Left cardiac atrium (tissue), 4 donors: ENCODE data around the gene PNKP. TPM values are rescaled to one million over a fixed set of nuclear protein-coding genes. Genes with fewer than 3 reads are reported as not detected.

Experiments
- ATAC-seq, 2 donors: fragments of 200-7000 bp; cut with Tn5 transposase; one replicate each; pipeline ENCODE4 v1.9.1; 2020; ENCODE audit warnings: mild to moderate bottlenecking in 2 of 2, moderate library complexity in 2 of 2
- DNase-seq: peaks from one replicate; pipeline ENCODE4 v3.0.0-alpha.2; 2020
- intact Hi-C, 2 donors: fragments of 100-400 bp; cut with DNase I; formaldehyde crosslinking; loops; one replicate each; pipeline versions ENCODE4 v1.14.1 to v1.15.1; 2022 to 2023
- total RNA-seq, 2 donors: library from RNA; stranded (reverse); fragmentation: NEBNext Ultra II Directional; extraction: Animal tissue kit (Norgen Biotek cat#: 25700); gene quantifications; one replicate each; pipeline ENCODE4 v1.2.1, GENCODE V29; 2021
- donor health status: DM: no; HTN: yes; CAD: no.
- donor health status: DM: no; HTN: yes; CAD: no; lungs with severe emphysema.
- donor health status: DM: yes; HTN: yes; CAD: no.
- donor health status: Dilated cardiomyopathy.

The PNKP gene
- total RNA-seq, 2 donors from 2014 or later, result 38.7 to 54.5 TPM

DNA sequence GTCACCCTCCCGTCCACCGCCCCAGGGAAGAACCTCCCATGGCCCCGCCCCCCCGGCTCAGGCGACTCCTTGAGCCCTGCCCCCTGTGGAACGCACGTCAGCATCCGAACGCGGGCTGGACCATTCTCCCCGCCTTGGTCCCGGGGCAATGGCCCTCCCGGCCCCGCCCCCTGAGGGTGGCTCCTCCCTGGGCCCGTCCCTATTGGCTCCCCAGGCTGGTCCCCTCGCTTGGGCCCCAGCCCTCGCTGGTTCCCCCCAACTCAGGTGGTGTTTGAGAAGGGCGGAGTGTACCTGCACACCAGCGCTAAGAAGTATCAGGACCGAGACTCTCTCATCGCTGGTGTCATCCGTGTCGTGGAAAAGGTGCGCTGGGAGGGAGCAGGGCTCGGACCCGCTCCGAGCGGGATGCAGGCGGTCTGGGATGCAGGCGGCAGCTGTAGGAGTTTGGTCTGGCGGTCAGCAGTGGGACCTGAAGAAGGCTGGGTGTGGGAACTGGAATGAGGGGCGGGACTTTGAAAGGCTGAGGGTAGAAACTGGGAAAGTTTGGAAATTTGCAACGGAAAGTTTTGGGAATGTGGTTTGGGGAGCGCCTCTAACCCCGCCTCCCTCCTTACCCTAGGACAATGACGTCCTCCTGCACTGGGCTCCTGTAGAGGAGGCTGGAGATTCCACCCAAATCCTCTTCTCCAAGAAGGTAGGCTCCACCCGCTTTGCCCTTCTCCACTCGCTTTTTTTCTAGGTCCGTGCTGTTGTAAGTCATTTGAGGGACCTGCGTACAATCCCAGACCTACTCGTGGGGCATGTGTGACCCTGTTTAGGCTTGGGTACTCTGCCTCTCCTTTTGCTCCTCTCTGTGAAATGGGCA, 10.7 kb upstream of the PNKP start:
- peak; percentile 76 to 83 for ATAC-seq
- DNase-seq, result peak; percentile 99
- intact Hi-C loops, result no loop called here

DNA sequence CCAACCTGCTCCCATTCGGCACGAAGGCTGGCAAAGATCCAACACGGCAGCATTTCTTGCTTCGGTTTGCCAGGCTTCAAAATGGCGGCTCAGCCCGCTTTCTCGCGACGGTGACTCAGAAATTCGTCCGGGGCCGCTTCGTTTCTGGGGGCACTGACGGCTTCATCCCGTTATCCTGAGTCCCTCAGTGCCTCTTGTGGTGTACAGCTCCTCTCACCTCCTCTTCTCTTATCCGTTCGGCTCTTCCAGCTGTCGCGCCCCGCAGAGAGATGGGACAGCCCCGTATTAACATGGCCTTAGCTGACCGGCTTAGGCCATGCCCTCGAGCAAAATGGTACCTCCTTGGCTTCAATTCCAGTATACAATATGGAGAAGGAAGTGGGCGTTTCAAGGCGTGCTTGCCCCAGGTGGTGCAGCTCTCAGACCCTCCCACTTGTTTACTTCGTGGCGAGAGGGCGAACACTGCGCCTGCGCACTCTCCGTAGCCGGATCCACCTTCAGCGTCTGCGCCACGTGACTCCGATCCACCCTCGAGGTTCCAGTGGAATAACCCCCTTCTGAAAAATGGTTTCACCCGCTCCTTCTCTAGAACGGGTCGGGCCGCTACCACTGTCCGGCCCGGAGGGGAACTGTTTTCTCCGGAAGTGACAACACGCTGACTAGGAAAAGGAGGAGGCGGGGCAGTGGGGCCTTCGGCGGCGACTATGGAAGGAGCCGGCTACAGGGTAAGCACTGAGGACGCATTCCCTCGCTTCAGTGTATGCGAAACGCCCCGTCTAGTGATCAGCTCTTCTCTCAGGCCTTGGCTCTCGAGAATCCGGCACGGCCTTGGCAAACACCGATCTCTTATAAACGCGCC, 9.9 kb upstream of the PNKP start, which contains the start of the genes AKT1S1 and TBC1D17:
TSS of gene AKT1S1 (minus strand) at position 336 of the 859 bp plus-strand sequence. CDS start 4,060 bp downstream, outside the sequence.
TSS of gene TBC1D17 (plus strand) at position 683 of the 859 bp plus-strand sequence. CDS start at position 705, 22 bp downstream.
- ATAC-seq (peak; percentile 83 to 87), DNase-seq (peak; percentile 99)
- intact Hi-C loops, result no loop called here

DNA sequence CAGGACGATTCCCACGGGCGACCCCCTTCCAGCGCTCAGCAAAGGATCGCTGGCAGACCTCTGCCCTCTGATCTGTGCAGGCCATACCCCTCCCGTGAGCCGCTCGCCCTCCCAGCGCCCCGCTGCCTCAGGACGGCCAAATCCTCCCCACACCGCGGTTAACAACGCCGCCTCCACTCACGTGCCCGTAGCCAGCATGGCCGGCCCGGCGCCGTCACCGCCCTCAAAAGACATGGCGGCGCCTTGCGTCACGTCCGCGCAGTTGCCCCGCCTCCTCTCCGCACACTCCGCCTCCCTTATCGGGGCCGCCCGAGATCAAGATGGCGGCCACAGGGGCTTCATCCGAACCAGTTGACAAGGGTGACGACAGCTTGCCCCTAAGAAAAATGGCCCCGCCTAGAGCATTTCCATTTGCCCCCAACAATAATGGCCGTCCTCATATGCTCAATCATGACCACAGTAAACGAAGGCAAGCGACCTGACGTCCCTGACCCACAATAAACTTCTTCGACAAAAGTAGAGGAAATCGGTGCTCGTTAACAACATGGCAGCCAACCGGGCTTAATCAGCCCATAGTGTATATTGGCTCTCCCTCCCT, 9.1 kb upstream of the PNKP start:
- ATAC-seq (peak; percentile 79 to 83), DNase-seq (peak; percentile 98)
- intact Hi-C loops, result no loop called here

DNA sequence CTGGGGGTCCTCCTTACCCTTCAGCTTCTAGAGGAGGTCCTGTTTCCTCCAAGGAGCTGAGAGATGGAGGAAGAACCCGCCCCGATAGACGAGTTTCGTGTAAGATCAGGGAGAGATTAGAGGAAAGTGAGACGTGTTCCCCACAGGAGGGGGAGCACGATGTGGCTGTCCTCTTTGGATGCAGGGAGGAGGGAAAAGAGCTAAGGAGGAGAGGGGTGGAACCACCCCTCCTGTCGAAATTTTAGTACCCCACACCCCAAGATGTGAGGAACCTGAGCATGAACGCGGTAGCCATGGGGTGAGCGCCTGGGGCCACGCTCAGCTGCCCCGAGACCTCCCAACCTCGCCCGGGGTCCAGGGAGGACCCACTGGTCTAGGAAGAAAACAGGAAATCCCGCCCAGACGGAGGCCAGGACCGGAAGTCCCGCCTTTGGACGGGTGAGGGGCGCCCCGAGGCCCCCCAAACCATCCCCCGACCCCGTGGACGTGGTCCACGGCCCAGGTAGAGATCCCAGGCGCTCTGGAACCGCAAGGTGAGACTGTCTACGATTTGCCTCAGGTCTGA, 8.6 kb upstream of the PNKP start:
- peak in 1 of 2 donors; percentile 11 for ATAC-seq
- peak; percentile 74 for DNase-seq
- intact Hi-C loops, result no loop called here

DNA sequence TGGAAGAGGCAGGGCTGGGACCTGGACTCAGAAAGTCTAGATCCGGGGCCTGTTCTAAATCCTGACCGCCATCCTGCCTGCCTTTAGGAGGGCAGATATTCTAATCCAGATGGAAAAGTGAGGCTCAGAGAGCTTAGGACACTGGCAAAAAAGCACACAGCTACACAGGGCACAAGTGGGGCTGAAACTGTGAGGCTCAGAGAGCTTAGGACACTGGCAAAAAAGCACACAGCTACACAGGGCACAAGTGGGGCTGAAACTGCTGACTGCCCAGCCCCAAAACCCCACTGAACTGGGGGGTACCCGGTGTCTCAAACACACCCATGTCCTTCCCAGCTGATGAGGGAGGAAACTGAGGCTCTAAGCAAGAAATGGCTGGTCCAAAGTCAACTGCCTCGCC, 7.8 kb upstream of the PNKP start:
- intact Hi-C loops, result no loop called here
- DNase-seq (no peak), ATAC-seq (no peak)

DNA sequence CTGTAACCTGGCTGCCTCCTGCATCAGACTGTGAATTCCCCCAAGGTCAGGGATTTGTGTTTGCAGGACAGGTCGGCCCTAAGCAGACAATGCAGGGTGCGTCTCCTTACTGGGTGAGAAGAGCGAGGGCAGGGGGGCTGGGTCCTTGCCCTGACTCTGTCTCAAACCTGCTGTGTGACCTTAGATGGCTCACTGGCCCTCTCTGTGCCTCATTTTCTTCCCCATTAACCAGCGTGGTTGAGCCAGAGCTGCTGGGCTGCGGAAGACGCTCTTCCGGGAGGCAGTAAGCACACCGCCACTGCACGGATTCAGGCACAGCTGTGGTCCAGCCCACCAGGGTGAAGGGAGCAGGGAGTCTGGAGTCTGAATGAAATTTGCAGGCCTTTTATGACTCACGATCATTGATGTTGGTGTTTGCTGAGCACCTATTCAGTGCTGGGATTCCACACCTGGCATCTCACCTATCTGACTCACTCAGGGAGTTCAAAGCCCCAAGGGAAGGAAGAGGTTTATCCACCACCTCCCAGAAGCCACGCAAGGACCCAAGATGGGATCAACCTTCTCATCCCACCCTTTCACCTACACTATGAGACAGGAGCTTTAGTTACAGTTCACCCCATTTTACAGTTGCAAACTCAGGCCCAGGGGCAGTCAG, 7.3 kb upstream of the PNKP start:
- intact Hi-C loops, result loop anchor here in 1 of 2 donors (5.0 kb wide), 1 partner anchor 57 kb away; the partner anchor contains the start of gene MED25
- no peak for DNase-seq
- ATAC-seq, result no peak

GRCh38 chr19:49873834-49874233, 6.5 kb upstream of the PNKP start:
- intact Hi-C loops, result loop anchor here in 1 of 2 donors (5.0 kb wide), 1 partner anchor 57 kb away; the partner anchor contains the start of gene MED25
- ATAC-seq (no peak), DNase-seq (no peak)

- DNase-seq (no peak), ATAC-seq (no peak)
- intact Hi-C loops, result loop anchor here in 1 of 2 donors (5.0 kb wide), 1 partner anchor 56 kb away; the partner anchor contains the start of gene MED25
These were observed 5.7 kb upstream of the PNKP start for GRCh38 chr19:49873129-49873521.

DNA sequence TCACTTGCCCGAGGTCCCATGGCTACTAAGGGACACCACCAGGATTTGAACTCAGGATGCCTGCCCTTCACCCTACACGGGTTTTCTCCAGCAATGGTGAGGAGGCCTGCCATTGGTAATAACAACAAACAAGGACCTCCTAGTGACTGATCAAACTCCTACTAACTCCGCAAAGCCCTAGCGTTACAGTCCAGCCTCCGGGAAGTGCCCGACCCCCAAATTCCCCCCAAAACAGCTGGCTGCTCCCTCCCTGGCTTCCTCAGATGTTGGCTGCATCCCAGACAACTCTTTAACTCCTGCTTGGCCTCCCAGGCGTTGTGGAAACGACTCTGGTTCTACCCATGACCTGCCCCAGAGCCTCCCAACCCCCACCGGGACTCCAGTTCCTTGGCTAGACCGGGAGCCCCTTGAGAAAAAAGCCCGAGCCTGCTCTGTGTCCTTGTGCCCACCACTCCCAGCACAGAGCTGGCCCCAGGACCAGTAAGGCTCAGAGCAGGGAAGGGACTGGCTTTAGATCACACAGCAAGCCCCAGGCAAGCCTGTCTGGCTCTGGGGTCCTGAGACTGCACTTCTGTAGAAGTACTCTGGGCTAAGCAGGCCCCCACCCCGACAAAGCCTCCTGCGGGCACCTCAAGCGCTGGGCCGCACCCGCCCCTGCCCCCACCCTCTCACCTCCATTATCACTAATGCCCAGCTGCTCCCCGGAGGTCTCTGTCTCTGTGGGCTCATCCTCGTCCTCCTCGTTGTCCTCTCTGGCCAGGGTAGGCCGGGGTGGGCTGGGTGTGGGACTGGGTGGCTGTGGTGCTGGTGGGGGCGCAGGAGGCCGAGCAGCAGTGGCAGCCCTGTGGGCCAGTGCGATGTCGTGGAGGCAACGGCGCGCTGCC, 5.1 kb upstream of the PNKP start:
- no peak for DNase-seq
- ATAC-seq, result no peak
- intact Hi-C loops, result loop anchor here in 1 of 2 donors (5.0 kb wide), 1 partner anchor 55 kb away; the partner anchor contains the start of gene MED25

DNA sequence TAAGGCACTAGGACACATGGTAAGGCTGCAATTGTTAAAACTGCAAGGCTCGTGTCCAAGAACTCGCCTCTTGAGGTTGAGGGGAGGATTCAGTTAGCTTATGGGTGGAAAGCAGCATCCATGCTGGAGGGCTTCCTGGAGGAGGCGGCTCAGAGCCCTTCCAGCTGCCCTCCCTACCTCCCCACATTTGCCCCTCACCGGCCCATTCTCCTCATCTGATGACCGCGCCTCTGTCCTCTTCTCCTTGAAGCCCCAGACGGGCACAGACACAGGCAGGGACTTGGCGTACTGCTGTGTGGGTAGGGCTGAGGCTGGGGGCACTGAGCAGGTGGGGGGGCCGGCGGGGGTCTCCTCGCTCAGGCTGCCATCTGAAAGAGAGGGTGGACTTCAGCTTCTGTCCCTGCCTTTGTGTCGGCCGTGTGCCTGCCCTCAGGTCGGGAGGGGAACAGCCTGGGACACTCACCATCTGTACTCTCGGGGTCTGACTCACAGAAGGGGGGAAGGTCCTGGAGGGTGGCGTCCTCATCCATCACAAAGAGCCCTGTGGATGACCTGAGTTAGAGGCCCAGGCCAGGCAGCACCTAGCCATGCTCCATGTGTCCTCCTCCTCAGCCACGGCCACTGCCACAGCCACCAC, 4.1 kb upstream of the PNKP start:
- DNase-seq, result no peak
- ATAC-seq, result no peak
- intact Hi-C loops, result loop anchor here in 1 of 2 donors (5.0 kb wide), 1 partner anchor 54 kb away; the partner anchor contains the start of gene MED25

GRCh38 chr19:49870309-49870901, 3.0 kb upstream of the PNKP start:
- DNase-seq (no peak), ATAC-seq (no peak)
- intact Hi-C loops, result loop anchor here in 1 of 2 donors (5.0 kb wide), 1 partner anchor 53 kb away; the partner anchor contains the start of gene MED25

DNA sequence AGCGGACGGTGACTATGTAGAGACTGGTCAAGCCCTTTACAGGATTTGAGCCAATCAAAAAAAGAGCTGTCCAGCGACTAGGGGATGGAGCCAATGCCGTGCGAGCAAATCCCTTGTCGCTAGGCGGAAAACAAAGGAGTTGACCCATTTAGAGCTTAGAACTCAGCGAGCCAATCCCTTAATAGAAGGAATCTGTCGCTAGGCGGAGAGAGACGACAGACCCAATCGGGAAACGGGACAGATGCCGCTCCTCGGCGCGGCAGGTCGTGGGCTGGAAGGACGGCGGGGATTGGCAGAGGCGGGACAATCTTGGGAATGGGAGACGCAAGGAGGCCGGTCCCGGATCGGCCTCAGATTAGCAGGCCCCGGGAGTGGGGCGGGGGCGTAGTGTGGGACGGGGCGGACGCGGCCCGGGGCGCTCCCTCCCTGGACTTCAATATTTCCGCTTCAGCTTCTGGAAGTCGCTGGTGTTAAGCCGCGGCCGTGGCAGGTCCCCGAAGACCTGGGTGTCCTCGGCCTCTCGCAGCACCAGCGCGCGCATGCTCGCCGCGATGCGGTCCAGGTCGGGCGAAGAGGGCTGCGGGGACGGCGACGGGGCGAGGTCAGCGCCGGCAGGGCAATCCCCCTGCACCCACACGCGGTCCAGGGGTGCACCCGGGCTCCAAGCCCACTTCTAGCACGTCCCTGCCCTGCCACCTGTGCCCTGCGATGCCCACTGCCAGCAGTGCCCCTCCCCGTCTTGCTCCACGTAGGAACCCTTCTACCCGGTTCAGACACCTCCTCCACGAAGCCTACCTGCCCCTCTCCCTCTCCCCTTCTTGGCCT, 2.3 kb upstream of the PNKP start:
- peak; percentile 84 to 87 for ATAC-seq
- peak; percentile 96 for DNase-seq
- intact Hi-C loops, result loop anchor here (5.0 to 10.0 kb wide), 3 partner anchors 52 to 102 kb away; partner anchors contain the start of genes MED25 (in 2 of the 2), AP2A1 (in 1 of the 2) and FUZ (in 1 of the 2)

GRCh38 chr19:49869009-49869483, 1.7 kb upstream of the PNKP start:
- ATAC-seq, result peak; percentile 3 to 5

GRCh38 chr19:49864890-49865289, 2.5 kb downstream of the PNKP start:
- DNase-seq (no peak), ATAC-seq (no peak)
- intact Hi-C loops, result loop anchor here (5.0 to 10.0 kb wide), 2 partner anchors 50 to 98 kb away; partner anchors contain the start of genes AP2A1 (in 1 of the 2), FUZ (in 1 of the 2) and MED25 (in 1 of the 2)

More at GRCh38 chr19:49869009-49869483, 1.7 kb upstream of the PNKP start:
- DNase-seq, result no peak
- intact Hi-C loops, result loop anchor here (5.0 to 10.0 kb wide), 2 partner anchors 54 to 102 kb away; partner anchors contain the start of genes AP2A1 (in 1 of the 2), FUZ (in 1 of the 2) and MED25 (in 1 of the 2)

DNA sequence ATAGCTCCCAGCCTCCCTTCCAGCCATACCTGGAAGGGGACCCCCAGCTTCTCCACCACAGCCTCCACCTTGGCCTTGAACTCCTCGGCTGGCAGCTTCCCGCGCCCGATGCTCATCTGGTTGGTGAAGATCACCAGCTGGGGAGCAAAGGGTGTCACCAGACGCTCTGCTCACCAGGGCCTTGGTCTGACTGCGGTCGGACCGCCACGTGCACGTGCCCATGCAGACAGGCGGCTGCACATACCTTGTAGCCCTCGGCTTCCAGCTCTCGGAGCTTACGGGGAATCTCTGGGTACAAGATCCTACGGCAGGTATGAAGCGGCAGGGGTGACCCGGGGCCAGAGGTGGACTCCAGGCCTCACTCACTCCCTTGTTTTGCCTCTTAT, 3.4 kb downstream of the PNKP start:
- intact Hi-C loops, result loop anchor here in 1 of 2 donors (10.0 kb wide), 1 partner anchor 49 kb away; the partner anchor contains the start of genes FUZ and MED25
- no peak for DNase-seq

More for the DNA sequence above, 3.4 kb downstream of the PNKP start:
- ATAC-seq, result no peak
